IMR-90 (cell line): ENCODE data around the gene LZTS3. TPM values are rescaled to one million over a fixed set of nuclear protein-coding genes. Genes with fewer than 3 reads are reported as not detected.

ENCODE experiments used
- ATAC-seq: fragments of 200-7000 bp; cut with Tn5 transposase; 2 replicates; pipeline ENCODE4 v1.9.1; 2020; ENCODE audit warnings: low read depth, mild to moderate bottlenecking, moderate library complexity
- BruUV-seq: library from RNA; stranded (reverse); fragments of 400-500 nt; replicated peaks from 2 replicates; lab custom pipeline; 2021; lab: Mats Ljungman, UMichigan
- CTCF ChIA-PET: fragments of 300-600 bp; formaldehyde crosslinking; extraction: SDS; loops from one replicate; lab custom pipeline; 2021; ENCODE audit warnings: antibody characterized with exemption; lab: Yijun Ruan, JAX
- POLR2A ChIA-PET: fragments of 300-600 bp; sonication (Branson Sonifier 250); formaldehyde crosslinking; loops from one replicate; lab custom pipeline; 2022; ENCODE audit warnings: antibody characterized with exemption; ENCODE audit not compliant: unreplicated experiment; lab: Charles Lee
- DNase-seq: peaks from one replicate; pipeline ENCODE4 v3.0.0; 2013
- H2AFZ ChIP-seq: replicated peaks from 2 replicates; pipeline ENCODE3; 2013; ENCODE audit warnings: low read length, mild to moderate bottlenecking; ENCODE audit not compliant: poor library complexity
- H2AK5ac ChIP-seq: 2 replicates; pipeline ENCODE4 v1.6.1; 2013; ENCODE audit warnings: low read depth, low read length, inconsistent platforms
- H2AK9ac ChIP-seq: replicated peaks from 2 replicates; pipeline ENCODE3; 2013; ENCODE audit warnings: mild to moderate bottlenecking, low read depth, low read length, moderate library complexity; ENCODE audit not compliant: poor library complexity
- H2BK120ac ChIP-seq: 2 replicates; pipeline ENCODE4 v1.6.1; 2013; ENCODE audit warnings: low read depth, low read length, inconsistent platforms
- H2BK15ac ChIP-seq: 3 replicates; pipeline ENCODE4 v1.6.1; 2013; ENCODE audit warnings: low read depth, low read length, inconsistent platforms
- H2BK20ac ChIP-seq: 2 replicates; pipeline ENCODE4 v1.6.1; 2013; ENCODE audit warnings: low read depth, mild to moderate bottlenecking, inconsistent platforms, low read length, moderate library complexity
- H2BK5ac ChIP-seq: 2 replicates; pipeline ENCODE4 v1.6.1; 2013; ENCODE audit warnings: mild to moderate bottlenecking, low read depth, low read length, inconsistent platforms; ENCODE audit not compliant: poor library complexity, severe bottlenecking
- H3K14ac ChIP-seq: replicated peaks from 2 replicates; pipeline ENCODE4 v1.6.1; 2013; ENCODE audit warnings: low read depth, low read length, inconsistent platforms
- H3K18ac ChIP-seq: 2 replicates; pipeline ENCODE4 v1.6.1; 2013; ENCODE audit warnings: low read depth, low read length, control low read depth
- H3K23ac ChIP-seq: 2 replicates; pipeline ENCODE4 v1.6.1; 2013; ENCODE audit warnings: low read depth, low read length, inconsistent platforms
- H3K27ac ChIP-seq: 2 replicates; pipeline ENCODE4 v1.5.1; 2013; ENCODE audit warnings: mild to moderate bottlenecking, control low read depth, low read length; ENCODE audit not compliant: insufficient read depth
- H3K27me3 ChIP-seq: 2 replicates; pipeline ENCODE4 v1.6.1; 2013; ENCODE audit warnings: low read length; ENCODE audit not compliant: control insufficient read depth, insufficient read depth
- H3K36me3 ChIP-seq: 2 replicates; pipeline ENCODE4 v1.6.1; 2013; ENCODE audit warnings: low read length, mixed read lengths; ENCODE audit not compliant: control insufficient read depth, insufficient read depth
- H3K4ac ChIP-seq: 2 replicates; pipeline ENCODE4 v1.6.1; 2013; ENCODE audit warnings: low read depth, low read length, inconsistent platforms
- H3K4me1 ChIP-seq: 2 replicates; pipeline ENCODE4 v1.6.1; 2013; ENCODE audit warnings: low read length, mixed read lengths; ENCODE audit not compliant: control insufficient read depth, insufficient read depth
- H3K4me2 ChIP-seq: 2 replicates; pipeline ENCODE4 v1.6.1; 2013; ENCODE audit warnings: low read depth, mild to moderate bottlenecking, control low read depth, low read length, moderate library complexity
- H3K4me3 ChIP-seq: 2 replicates; pipeline ENCODE4 v1.5.1; 2013; ENCODE audit warnings: low read depth, mild to moderate bottlenecking, control low read depth, low read length, moderate library complexity; ENCODE audit not compliant: insufficient read depth
- H3K56ac ChIP-seq: 2 replicates; pipeline ENCODE4 v1.6.1; 2013; ENCODE audit warnings: low read length, inconsistent platforms; ENCODE audit not compliant: insufficient read depth; ENCODE audit errors: extremely low read depth
- H3K79me1 ChIP-seq, 2 experiments: 2 replicates each; pipeline ENCODE4 v1.6.1; 2013; ENCODE audit warnings: low read length in 2 of 2, inconsistent platforms in 1 of 2, low read depth in 1 of 2
- H3K9ac ChIP-seq: 2 replicates; pipeline ENCODE4 v1.6.1; 2013; ENCODE audit warnings: low read depth, low read length, control low read depth
- H3K9me1 ChIP-seq: 2 replicates; pipeline ENCODE4 v1.6.1; 2013; ENCODE audit warnings: low read length, inconsistent platforms; ENCODE audit not compliant: insufficient read depth
- H3K9me3 ChIP-seq: 2 replicates; pipeline ENCODE4 v1.6.1; 2013; ENCODE audit warnings: low read length; ENCODE audit not compliant: control insufficient read depth, insufficient read depth
- H4K20me1 ChIP-seq: 2 replicates; pipeline ENCODE4 v1.6.1; 2013; ENCODE audit warnings: low read length, inconsistent platforms; ENCODE audit not compliant: insufficient read depth
- H4K5ac ChIP-seq: 2 replicates; pipeline ENCODE4 v1.6.1; 2013; ENCODE audit warnings: mild to moderate bottlenecking, low read depth, low read length, control low read depth
- H4K8ac ChIP-seq, 2 experiments: 2 replicates each; pipeline ENCODE4 v1.6.1; 2013; ENCODE audit warnings: low read depth in 2 of 2, low read length in 2 of 2, control low read depth in 1 of 2, inconsistent platforms in 1 of 2
- H4K91ac ChIP-seq: 2 replicates; pipeline ENCODE4 v1.6.1; 2013; ENCODE audit warnings: low read depth, low read length, inconsistent platforms; ENCODE audit not compliant: insufficient read depth
- BHLHE40 ChIP-seq: fragments of 150-350 bp; IDR thresholded peaks from 2 replicates; pipeline ENCODE4 v1.6.1; 2016; ENCODE audit warnings: mild to moderate bottlenecking, low read depth, low read length
- CEBPB ChIP-seq: IDR thresholded peaks from 2 replicates; pipeline ENCODE4 v1.6.1; 2012; ENCODE audit warnings: low read depth, low read length, improper control_type of control experiment
- CHD1 ChIP-seq: IDR thresholded peaks from 2 replicates; pipeline ENCODE4 v1.6.1; 2012; ENCODE audit warnings: low read depth, low read length, improper control_type of control experiment
- CTCF ChIP-seq: conservative IDR thresholded peaks from 2 replicates; pipeline ENCODE4 v1.5.1; 2012; ENCODE audit warnings: mild to moderate bottlenecking, low read depth, low read length, improper control_type of control experiment
- ELK1 ChIP-seq: fragments of 150-350 bp; IDR thresholded peaks from 2 replicates; pipeline ENCODE4 v1.6.1; 2016; ENCODE audit warnings: low read depth, mild to moderate bottlenecking, low read length, moderate library complexity, borderline replicate concordance
- MAFK ChIP-seq: IDR thresholded peaks from 2 replicates; pipeline ENCODE4 v1.6.1; 2012; ENCODE audit warnings: low read depth, low read length, improper control_type of control experiment
- MXI1 ChIP-seq: IDR thresholded peaks from 2 replicates; pipeline ENCODE4 v1.6.1; 2012; ENCODE audit warnings: low read depth, mild to moderate bottlenecking, low read length, moderate library complexity, borderline replicate concordance
- NFE2L2 ChIP-seq: fragments of 150-350 bp; IDR thresholded peaks from 2 replicates; pipeline ENCODE4 v1.6.1; 2016; ENCODE audit warnings: low read depth, mild to moderate bottlenecking, low read length
- RAD21 ChIP-seq: IDR thresholded peaks from 2 replicates; pipeline ENCODE4 v1.6.1; 2012; ENCODE audit warnings: low read length, improper control_type of control experiment
- RFX5 ChIP-seq: IDR thresholded peaks from 2 replicates; pipeline ENCODE4 v1.8.0; 2012; ENCODE audit warnings: low read depth, mild to moderate bottlenecking, low read length, moderate library complexity
- USF2 ChIP-seq: fragments of 150-350 bp; IDR thresholded peaks from 2 replicates; pipeline ENCODE4 v1.6.1; 2017; ENCODE audit warnings: mild to moderate bottlenecking, antibody characterized with exemption, low read length, low read depth
- WGBS, 2 experiments: methylation state at CpG; one replicate each; pipeline versions ENCODE4 v1.1.5 to v1.1.7; 2013; ENCODE audit warnings: missing lambda C conversion rate in 2 of 2; ENCODE audit not compliant: insufficient read length in 1 of 2; ENCODE audit errors: extremely low coverage in 2 of 2; 5-methylcytosine and 5-hydroxymethylcytosine counted together
- dilution Hi-C: fragments of 300-500 bp; cut with HindIII; formaldehyde crosslinking; loops from one replicate; pipeline ENCODE4 v1.14.3; 2018; ENCODE audit warnings: low sequenced_read_pairs; ENCODE audit not compliant: unreplicated experiment
- in situ Hi-C: fragments of 300-500 bp; cut with MboI; formaldehyde crosslinking; loops from 3 replicates; pipeline ENCODE4 v1.14.3; 2019; ENCODE audit warnings: low sequenced_read_pairs, inconsistent platforms, mixed read lengths
- intact Hi-C: fragments of 100-400 bp; cut with micrococcal nuclease; formaldehyde crosslinking; loops from 2 replicates; pipeline ENCODE4 v1.10.0; 2022
- polyA plus RNA-seq, 3 experiments: library from polyadenylated mRNA; depleted of rRNA; stranded (reverse); fragments of >200 nt; gene quantifications; 2 replicates each; pipeline ENCODE4 v1.2.3, GENCODE V29; 2012; ENCODE audit warnings: low replicate concordance in 1 of 3
- total RNA-seq: library from RNA; depleted of rRNA; stranded (reverse); fragments of >200 nt; gene quantifications from 2 replicates; pipeline ENCODE4 v1.2.3, GENCODE V29; 2012

Gene LZTS3
- total and polyA plus RNA-seq, 2 of the 4 experiments (the other 2 are of a cell fraction): 1.4 to 3.2 TPM

GRCh38 chr20:3162080-3162611 lies 11.2 kb downstream of the LZTS3 start:
- H3K79me1 ChIP-seq: peaks cover 0 to 11% of the 10 kb centered on the region in 2 experiments; a peak in 2 of 4 replicates
- H3K4me2 ChIP-seq: no peak overlapping the region
- peaks cover 22% of the 10 kb centered on the region for H4K20me1 ChIP-seq
- no peak overlapping the region for H2AFZ ChIP-seq
- BruUV-seq: no TSS peak
- ChIA-PET POLR2A (no interaction called here), CTCF (no interaction called here)
- H3K9ac ChIP-seq: no peak overlapping the region
- H3K9me3 ChIP-seq: no peaks in the 10 kb centered on the region
- no peak overlapping the region for H3K18ac ChIP-seq
- no peaks in the 10 kb centered on the region for H3K36me3 ChIP-seq
- H2BK120ac ChIP-seq: no peak overlapping the region
- no peak overlapping the region for H2BK20ac ChIP-seq
- no peak overlapping the region for H4K5ac ChIP-seq
- DNase-seq: no peak
- H3K4ac ChIP-seq: no peak overlapping the region
- peaks cover 7% of the 10 kb centered on the region for H3K4me1 ChIP-seq
- WGBS, 2 experiments: 45% methylated on average over 8 of the region's 11 CpGs; no CpG with 5 or more reads in 1 of the 2 experiments
- H3K14ac ChIP-seq: no peak overlapping the region
- H4K8ac ChIP-seq: no peak overlapping the region
- H2BK5ac ChIP-seq: no peak overlapping the region
- in situ Hi-C loops (no loop called here), dilution Hi-C loops (no loop called here), intact Hi-C loops (no loop called here)
- no peak overlapping the region for H2BK15ac ChIP-seq
- H3K27me3 ChIP-seq: no peaks in the 10 kb centered on the region
- peaks cover 4% of the 10 kb centered on the region; the same call in 1 of the 2 replicates for H3K9me1 ChIP-seq
- H3K56ac ChIP-seq: no peak overlapping the region
- H3K27ac ChIP-seq: no peak overlapping the region
- TF ChIP-seq NFE2L2 (no peak), CHD1 (no peak), ELK1 (no peak), BHLHE40 (no peak), MXI1 (no peak), MAFK (no peak), RAD21 (no peak), CTCF (no peak), RFX5 (no peak), USF2 (no peak), CEBPB (no peak)
- no peak overlapping the region for H4K91ac ChIP-seq
- no peak overlapping the region for H2AK9ac ChIP-seq
- no peak overlapping the region for H3K23ac ChIP-seq
- H2AK5ac ChIP-seq: no peak overlapping the region
- H3K4me3 ChIP-seq: no peak overlapping the region
- ATAC-seq: no peak
